Right cardiac atrium (tissue), 5 donors: ENCODE measurements around the gene P2RY11. TPM values are rescaled to one million over a fixed set of nuclear protein-coding genes. Genes with fewer than 3 reads are reported as not detected.

Experiments used
- ATAC-seq, 2 donors: fragments of 200-7000 bp; cut with Tn5 transposase; one replicate each; pipeline versions ENCODE4 v1.8.0 to v1.9.1; 2020; ENCODE audit warnings: moderate library complexity in 2 of 2, mild to moderate bottlenecking in 1 of 2
- DNase-seq, 3 donors: peaks; one replicate each; pipeline ENCODE4 v3.0.0-alpha.2; 2020
- H3K27ac ChIP-seq: one replicate; pipeline ENCODE4 v1.5.1; 2013; ENCODE audit warnings: mild to moderate bottlenecking, low read length, control low read depth, moderate library complexity
- H3K27me3 ChIP-seq: one replicate; pipeline ENCODE4 v1.6.1; 2013; ENCODE audit not compliant: control insufficient read depth, insufficient read depth
- H3K4me1 ChIP-seq: one replicate; pipeline ENCODE4 v1.6.1; 2013; ENCODE audit warnings: low read length; ENCODE audit not compliant: control insufficient read depth, insufficient read depth
- H3K4me3 ChIP-seq: one replicate; pipeline ENCODE4 v1.5.1; 2013; ENCODE audit warnings: low read length, control low read depth
- H3K9me3 ChIP-seq: one replicate; pipeline ENCODE4 v1.6.1; 2013; ENCODE audit warnings: low read length; ENCODE audit not compliant: control insufficient read depth
- WGBS: extraction: QIAGEN DNeasy Blood & Tissue Kit; methylation state at CpG from one replicate; pipeline ENCODE4 v1.1.7; 2013; 5-methylcytosine and 5-hydroxymethylcytosine counted together
- intact Hi-C, 4 donors: fragments of 100-400 bp; cut with DNase I; formaldehyde crosslinking; loops; one replicate each; pipeline versions ENCODE4 v1.11.0 to v1.14.0; 2022 to 2023
- polyA plus RNA-seq: library from polyadenylated mRNA; stranded (reverse); fragments of 200-250 nt; gene quantifications from one replicate; pipeline ENCODE4 v1.2.3, GENCODE V29; 2013
- total RNA-seq, 4 donors: library from RNA; stranded (reverse); fragmentation: NEBNext Ultra II Directional; extraction: Animal tissue kit (Norgen Biotek cat#: 25700); gene quantifications; one replicate each; pipeline ENCODE4 v1.2.1, GENCODE V29; 2021
- donor health status: healthy with polysubstance abuse.
- donor health status: DM: no; HTN: yes; CAD: no.
- donor health status: DM: no; HTN: no; CAD: no.
- donor health status: DM: no; HTN: yes; CAD: no; lungs with severe emphysema.
- donor health status: DM: yes; HTN: yes; CAD: no.

Gene P2RY11
- total and polyA plus RNA-seq, 5 donors, result 2.9 to 6.6 (median 4.4) TPM

DNA sequence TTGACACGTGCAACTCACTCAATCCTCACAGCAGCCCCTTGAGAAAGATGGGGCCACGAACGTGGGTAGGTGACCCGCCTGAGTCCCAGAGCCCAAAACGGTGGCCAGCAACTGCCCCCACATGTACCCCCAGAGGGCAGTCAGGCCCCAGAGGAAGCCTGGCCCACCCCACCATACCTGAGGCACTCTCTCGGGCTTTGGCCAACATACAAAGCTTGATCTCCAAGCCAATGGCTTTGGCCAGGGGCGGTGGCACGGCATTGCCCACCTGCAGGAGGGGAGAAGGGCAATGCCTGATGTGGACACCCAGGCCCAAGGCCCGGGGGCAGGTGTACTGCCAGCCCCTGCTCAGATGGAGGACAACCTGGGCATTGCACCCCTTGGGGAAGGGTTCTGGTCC is 22.5 kb downstream of the P2RY11 start:
- intact Hi-C loops, result no loop called here
- Histone ChIP-seq H3K27me3 (no peaks in the 10 kb centered on the region), H3K9me3 (no peaks in the 10 kb centered on the region), H3K4me3 (no peak overlapping the region), H3K4me1 (no peaks in the 10 kb centered on the region), H3K27ac (no peak overlapping the region)
- DNase-seq, result peak in 1 of 3 donors; percentile 40
- ATAC-seq, result no peak
- WGBS, result 94% methylated on average over 9 of the region's 9 CpGs

DNA sequence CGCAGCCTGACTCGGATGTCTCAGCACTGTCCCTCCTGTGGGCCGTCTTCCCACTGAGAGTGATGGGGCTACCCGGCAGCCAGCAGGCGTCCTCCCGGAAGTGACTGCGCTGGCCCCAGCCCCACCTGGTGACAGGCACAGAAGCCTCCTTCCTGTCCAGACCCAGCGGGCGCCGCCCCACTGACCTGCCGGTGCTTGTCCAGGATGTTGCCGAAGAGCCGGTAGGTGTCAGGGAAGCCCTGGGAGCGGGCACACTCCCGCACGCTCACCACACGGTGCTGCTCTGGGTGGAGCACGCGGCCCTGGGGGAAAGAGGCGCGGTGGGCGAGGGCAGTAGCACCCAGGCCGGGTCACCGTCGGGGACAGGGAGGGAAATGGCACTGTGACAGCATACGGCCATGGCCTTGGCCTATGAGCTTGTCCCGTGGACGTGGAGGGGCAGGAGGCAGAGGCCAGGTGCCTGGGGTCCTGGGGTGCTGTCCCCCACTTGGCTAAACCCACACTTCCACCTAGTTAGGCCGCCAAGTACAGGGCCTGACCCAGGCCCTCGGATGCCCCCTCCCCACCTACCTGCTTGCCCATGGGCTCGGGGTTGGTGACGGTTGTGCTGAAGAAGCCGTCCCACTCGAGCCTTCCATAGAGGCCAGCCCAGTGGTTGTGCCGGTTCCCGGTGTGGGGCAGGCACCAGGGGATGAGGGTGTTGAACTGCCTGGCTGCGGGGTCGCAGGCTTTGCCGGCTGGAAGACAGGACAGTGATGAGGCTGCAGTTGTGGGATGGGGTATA is 24.2 kb downstream of the P2RY11 start:
- intact Hi-C loops, result no loop called here
- H3K27ac ChIP-seq, result no peak overlapping the region
- H3K9me3 ChIP-seq, result no peaks in the 10 kb centered on the region
- ATAC-seq, result peak; percentile 13 to 24
- peak in 1 of 3 donors; percentile 54 for DNase-seq
- no peaks in the 10 kb centered on the region for H3K27me3 ChIP-seq
- H3K4me1 ChIP-seq, result no peaks in the 10 kb centered on the region
- 90% methylated on average over 39 of the region's 39 CpGs for WGBS
- H3K4me3 ChIP-seq, result no peak overlapping the region

DNA sequence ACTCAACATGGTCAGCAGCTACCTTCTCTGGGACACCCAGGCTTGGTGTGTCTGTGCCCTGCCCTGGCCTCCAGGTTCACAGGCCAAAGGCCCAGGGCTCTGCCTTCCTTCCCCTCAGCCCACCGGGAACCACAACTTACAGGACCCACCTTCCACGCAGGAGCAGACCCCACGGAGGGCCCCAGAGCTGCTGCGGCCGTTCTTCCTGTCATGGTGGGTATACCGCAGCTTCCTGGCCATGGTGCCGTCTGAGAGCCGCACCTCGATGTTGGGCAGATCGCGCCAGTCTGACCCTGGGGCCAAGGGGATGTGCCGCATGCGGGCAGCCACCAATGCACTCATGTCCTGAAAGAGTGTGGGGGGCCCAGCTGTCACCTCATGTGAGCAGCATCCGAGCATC is 25.4 kb downstream of the P2RY11 start:
- intact Hi-C loops, result no loop called here
- Histone ChIP-seq H3K27ac (no peak overlapping the region), H3K9me3 (no peaks in the 10 kb centered on the region), H3K4me3 (no peak overlapping the region), H3K4me1 (no peaks in the 10 kb centered on the region), H3K27me3 (no peaks in the 10 kb centered on the region)
- DNase-seq, result peak in 1 of 3 donors; percentile 40
- no peak for ATAC-seq
- 94% methylated on average over 14 of the region's 14 CpGs for WGBS

DNA sequence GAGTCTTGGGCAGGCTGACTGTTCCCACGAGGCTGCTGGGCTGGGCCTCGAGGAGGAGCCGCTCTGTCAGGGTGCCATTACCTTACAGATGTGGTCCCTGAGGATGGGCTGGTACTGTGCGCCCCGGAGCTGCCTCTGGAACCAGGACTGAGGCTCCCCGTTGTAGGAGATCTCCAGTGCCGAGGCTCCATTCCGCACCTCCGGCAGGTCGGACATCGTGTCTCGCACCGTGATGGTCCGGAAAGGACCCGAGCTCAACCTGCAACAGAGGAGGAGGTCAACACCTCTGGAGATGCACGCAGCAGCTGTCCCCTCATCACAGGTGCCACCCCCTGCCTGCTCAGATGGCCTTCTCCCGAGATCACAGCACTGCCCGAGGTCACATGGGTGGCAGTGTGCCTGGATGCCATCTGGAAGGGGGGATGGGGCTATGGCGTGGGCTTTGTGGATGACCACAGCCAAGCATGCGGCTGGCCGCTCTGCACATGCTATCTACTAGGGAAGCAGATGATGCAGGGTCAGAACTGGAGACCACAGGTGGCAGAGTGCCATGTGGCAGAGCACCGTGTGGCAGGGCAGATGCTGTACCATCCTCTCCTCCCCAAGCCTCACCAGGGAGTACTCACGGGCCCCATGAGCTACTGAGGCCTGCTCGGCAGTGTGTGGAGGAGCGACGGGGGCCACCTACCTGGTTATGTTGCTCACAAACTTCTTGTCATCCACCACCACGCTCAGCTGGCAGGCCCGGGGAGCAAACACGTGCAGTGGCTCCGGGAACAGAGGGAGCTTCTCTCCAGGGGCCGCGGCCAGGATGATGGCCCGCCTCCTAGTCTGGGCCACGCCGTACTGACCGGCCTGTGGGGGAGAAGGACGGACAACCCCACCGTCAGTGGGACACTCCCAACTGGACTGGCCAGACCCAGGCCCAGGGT is 26.5 kb downstream of the P2RY11 start:
- Histone ChIP-seq H3K4me1 (no peaks in the 10 kb centered on the region), H3K27ac (no peak overlapping the region), H3K4me3 (no peak overlapping the region), H3K9me3 (no peaks in the 10 kb centered on the region), H3K27me3 (no peaks in the 10 kb centered on the region)
- intact Hi-C loops, result no loop called here
- no peak for ATAC-seq
- 89% methylated on average over 38 of the region's 38 CpGs for WGBS
- DNase-seq, result no peak

DNA sequence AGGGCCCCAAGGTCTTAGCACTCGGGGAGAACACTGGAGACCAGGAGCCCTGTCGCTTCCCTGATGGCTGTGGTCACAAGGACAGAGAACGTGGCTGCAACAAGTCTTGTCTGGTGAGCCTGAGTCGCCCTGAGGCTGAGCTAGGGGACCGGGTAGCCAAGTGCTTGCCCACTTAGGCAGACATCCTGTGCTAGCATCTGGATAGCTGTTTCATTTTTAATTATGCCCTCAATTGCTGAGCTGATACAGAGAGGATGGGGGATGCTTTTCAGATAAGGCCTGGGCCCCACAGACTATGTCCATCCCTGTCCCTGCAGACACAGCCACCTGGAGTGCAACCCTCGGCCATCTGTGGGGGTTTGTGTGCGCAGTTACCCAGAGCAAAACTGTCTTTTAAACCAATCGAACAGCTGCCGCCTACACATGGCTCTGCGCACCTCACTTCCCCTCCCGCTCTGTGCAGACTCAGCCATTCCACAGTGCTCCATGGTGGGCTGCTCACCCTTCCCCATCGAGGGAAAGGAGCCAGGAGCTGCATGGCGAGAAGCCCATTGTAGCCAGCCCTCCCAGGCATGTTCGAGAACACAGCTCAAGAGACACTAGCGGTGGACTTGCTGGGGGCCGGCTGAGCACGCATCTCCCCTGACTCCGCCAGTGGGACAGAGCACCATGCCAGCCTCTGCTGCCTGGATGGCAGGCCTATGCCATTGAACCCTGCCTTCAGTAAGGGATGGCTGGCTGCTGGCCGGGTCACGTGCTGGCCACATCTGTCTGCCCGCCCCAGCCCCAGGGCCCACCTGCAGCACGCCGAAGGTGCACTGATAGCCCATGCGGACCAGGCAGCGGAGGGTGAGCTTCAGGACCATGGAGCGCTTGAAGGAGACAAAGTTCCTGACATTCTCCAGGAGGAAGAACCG is 27.6 kb downstream of the P2RY11 start:
- WGBS, result 91% methylated on average over 27 of the region's 27 CpGs
- Histone ChIP-seq H3K9me3 (no peaks in the 10 kb centered on the region), H3K4me3 (no peak overlapping the region), H3K27ac (no peak overlapping the region), H3K4me1 (no peaks in the 10 kb centered on the region), H3K27me3 (no peaks in the 10 kb centered on the region)
- no peak for ATAC-seq
- DNase-seq, result no peak
- intact Hi-C loops, result no loop called here

DNA sequence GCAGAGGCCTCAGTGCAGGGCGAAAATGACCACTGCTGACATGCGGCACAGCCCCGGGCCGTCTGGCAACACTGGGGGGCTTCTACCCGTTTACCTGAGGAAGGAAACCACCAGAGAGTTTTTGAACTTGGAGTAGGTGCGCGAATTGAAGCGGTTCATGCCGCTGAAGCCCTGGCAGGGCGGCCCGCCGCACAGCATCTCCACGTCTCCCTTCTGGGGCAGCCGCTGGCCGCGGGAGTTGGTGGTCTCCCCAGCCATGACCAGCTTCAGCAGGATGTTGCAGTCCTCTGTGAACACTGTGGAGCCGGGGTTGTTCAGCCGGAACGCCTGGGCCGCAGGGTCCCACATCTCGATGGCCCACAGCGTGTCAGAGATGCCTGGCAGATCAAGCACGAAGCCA is 28.5 kb downstream of the P2RY11 start:
- intact Hi-C loops, result no loop called here
- H3K27me3 ChIP-seq, result no peaks in the 10 kb centered on the region
- no peak for DNase-seq
- no peaks in the 10 kb centered on the region for H3K4me1 ChIP-seq
- no peak overlapping the region for H3K4me3 ChIP-seq
- 95% methylated on average over 23 of the region's 23 CpGs for WGBS
- no peak overlapping the region for H3K27ac ChIP-seq
- no peaks in the 10 kb centered on the region for H3K9me3 ChIP-seq
- ATAC-seq, result no peak

DNA sequence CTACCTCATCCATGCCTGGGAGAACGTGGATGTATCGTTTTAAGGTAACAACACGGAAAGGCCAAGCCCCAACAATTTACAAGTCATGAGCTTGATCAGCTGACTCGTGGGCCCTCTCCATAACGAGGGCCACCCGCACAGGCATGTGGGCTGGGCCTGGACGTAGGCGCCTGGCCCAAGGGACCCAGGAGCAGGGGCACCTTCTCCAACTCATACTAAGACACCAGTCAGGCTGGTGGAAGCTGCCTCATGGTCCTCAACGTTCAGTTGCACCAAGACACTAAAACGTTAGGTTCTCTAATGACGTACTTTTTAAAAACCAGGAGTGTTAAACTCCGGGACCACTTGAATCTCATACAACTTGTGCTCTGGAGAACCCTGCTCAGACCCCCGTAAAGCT is 30.0 kb downstream of the P2RY11 start:
- intact Hi-C loops, result no loop called here
- Histone ChIP-seq H3K4me1 (no peaks in the 10 kb centered on the region), H3K4me3 (no peak overlapping the region), H3K27me3 (no peaks in the 10 kb centered on the region), H3K9me3 (no peaks in the 10 kb centered on the region), H3K27ac (no peak overlapping the region)
- DNase-seq (no peak), ATAC-seq (no peak)
- WGBS, result 90% methylated on average over 13 of the region's 13 CpGs

DNA sequence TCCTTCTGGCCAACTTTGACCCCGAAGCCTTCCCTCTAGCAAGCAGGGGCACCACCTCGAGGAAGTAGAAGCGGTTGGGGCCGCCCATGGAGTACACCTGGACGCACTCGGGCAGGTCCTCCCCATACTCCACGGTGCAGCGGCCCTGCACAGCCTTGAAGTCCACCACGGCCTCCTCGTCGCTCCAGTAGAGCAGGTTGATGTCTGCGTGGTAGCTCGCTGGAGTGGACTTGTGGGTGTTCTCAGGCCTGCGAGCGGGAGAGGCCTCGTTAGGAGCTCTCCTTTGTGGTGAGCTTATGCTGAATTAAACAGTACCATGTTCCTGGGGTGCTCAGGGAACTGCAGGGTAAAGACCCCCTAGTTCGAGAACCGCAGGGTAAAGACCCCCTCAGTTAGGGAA is 30.5 kb downstream of the P2RY11 start:
- no peaks in the 10 kb centered on the region for H3K9me3 ChIP-seq
- H3K27ac ChIP-seq, result no peak overlapping the region
- no peaks in the 10 kb centered on the region for H3K27me3 ChIP-seq
- intact Hi-C loops, result no loop called here
- no peak for DNase-seq
- 97% methylated on average over 18 of the region's 18 CpGs for WGBS
- no peaks in the 10 kb centered on the region for H3K4me1 ChIP-seq
- H3K4me3 ChIP-seq, result no peak overlapping the region
- ATAC-seq, result no peak

DNA sequence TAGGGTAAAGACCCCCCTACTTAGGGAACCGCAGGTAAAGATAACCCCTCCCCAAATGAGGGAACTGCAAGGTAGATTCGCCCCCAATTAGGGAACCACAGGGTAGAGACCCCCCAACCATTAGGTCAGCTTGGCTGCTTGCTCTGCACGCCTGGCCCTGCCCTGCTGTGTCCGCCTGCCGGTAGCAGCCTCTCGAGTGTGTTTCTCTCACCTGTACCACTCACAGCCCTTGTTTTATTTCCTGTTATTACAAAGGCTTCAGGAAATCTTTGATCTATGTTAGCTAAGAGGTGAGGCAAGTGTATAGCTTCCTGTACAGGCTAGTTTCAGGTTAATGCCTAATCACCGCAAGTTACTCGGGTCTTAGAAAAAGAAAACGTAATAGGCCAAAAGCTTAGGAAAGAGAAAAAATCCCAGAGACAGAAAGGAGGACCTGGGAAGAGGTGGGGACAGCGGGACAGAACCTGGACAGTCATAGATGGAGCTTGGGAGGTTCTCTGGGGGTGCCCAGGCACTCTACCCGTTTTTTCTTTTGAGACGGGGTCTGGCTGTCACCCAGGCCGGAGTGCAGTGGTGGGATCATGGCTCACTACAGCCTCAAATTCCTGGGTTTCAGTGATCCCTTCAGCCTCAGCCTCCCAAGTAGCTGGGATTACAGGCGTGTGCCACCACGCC is 31.3 kb downstream of the P2RY11 start:
- H3K27me3 ChIP-seq, result no peaks in the 10 kb centered on the region
- intact Hi-C loops, result no loop called here
- 90% methylated on average over 15 of the region's 15 CpGs for WGBS
- no peaks in the 10 kb centered on the region for H3K4me1 ChIP-seq
- H3K27ac ChIP-seq, result no peak overlapping the region
- ATAC-seq (no peak), DNase-seq (no peak)
- no peak overlapping the region for H3K4me3 ChIP-seq
- H3K9me3 ChIP-seq, result no peaks in the 10 kb centered on the region

DNA sequence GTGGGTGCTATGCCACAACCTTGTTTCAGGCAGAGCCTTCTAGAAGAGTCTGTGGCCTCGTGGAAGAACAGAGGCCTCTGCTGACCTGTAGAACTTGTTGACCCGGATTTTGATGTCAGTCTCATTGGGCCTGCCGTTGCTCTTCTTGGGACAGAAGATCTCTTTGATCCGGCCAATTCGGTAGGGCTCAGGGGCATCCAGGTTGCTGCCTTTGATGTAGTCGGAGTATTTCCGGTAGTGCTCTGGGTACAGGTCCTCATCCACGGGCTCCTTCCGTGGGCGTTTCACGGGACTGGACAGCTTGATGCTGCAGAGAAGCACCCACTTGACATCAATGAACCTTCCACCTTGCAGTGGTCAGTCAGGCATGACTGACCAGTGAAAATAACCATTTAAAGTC is 32.2 kb downstream of the P2RY11 start:
- Histone ChIP-seq H3K9me3 (no peaks in the 10 kb centered on the region), H3K4me3 (no peak overlapping the region), H3K27ac (no peak overlapping the region), H3K4me1 (no peaks in the 10 kb centered on the region), H3K27me3 (no peaks in the 10 kb centered on the region)
- intact Hi-C loops, result no loop called here
- ATAC-seq (no peak), DNase-seq (peak in 1 of 3 donors; percentile 16)
- WGBS, result 90% methylated on average over 11 of the region's 11 CpGs
